CD4-positive, alpha-beta T cell (primary cell): Measurements from ENCODE around the gene AREG. TPM values are rescaled to one million over a fixed set of nuclear protein-coding genes. Genes with fewer than 3 reads are reported as not detected.

ENCODE experiments used
- ATAC-seq: fragments of 200-7000 bp; cut with Tn5 transposase; one replicate; pipeline ENCODE4 v1.10.0; 2022; ENCODE audit warnings: mild to moderate bottlenecking; ENCODE audit not compliant: poor library complexity
- CTCF ChIA-PET: fragments of 350-600 bp; sonication (Branson Sonifier 250); formaldehyde crosslinking; loops from one replicate; lab custom pipeline; 2021; ENCODE audit warnings: antibody characterized with exemption, inconsistent platforms; lab: Charles Lee
- POLR2A ChIA-PET: fragments of 350-600 bp; sonication (Branson Sonifier 250); formaldehyde crosslinking; loops from one replicate; lab custom pipeline; 2021; ENCODE audit warnings: antibody characterized with exemption, inconsistent platforms; lab: Charles Lee
- DNase-seq, 14 experiments: peaks; one replicate each; pipeline ENCODE4 v3.0.0-alpha.2; 2013 to 2020; ENCODE audit warnings: mixed read lengths in 2 of 14
- H3K27ac ChIP-seq, 2 donors: one replicate each; pipeline versions ENCODE4 v1.5.1 to v1.7.0; 2013; ENCODE audit warnings: low read length in 2 of 2, low read depth in 1 of 2, mild to moderate bottlenecking in 1 of 2
- H3K27me3 ChIP-seq, 2 experiments: 1 replicate in 1 of 2; 2 replicates in 1 of 2; pipeline versions ENCODE4 v1.6.1 to v1.7.0; 2013; ENCODE audit warnings: low read length in 2 of 2, control low read depth in 1 of 2, mild to moderate bottlenecking in 1 of 2, moderate library complexity in 1 of 2; ENCODE audit not compliant: insufficient read depth in 2 of 2, control insufficient read depth in 1 of 2
- H3K36me3 ChIP-seq: one replicate; pipeline ENCODE4 v1.6.1; 2013; ENCODE audit warnings: low read length, control low read depth; ENCODE audit not compliant: insufficient read depth
- H3K4me1 ChIP-seq: one replicate; pipeline ENCODE4 v1.6.1; 2013; ENCODE audit warnings: low read length, control low read depth; ENCODE audit not compliant: insufficient read depth
- H3K4me3 ChIP-seq: one replicate; pipeline ENCODE4 v1.5.1; 2013; ENCODE audit warnings: mild to moderate bottlenecking, low read length, moderate library complexity
- H3K9me3 ChIP-seq, 2 experiments: 1 replicate in 1 of 2; 2 replicates in 1 of 2; pipeline versions ENCODE4 v1.6.1 to v1.7.0; 2013; ENCODE audit warnings: low read length in 2 of 2, mild to moderate bottlenecking in 2 of 2, control low read depth in 1 of 2, moderate library complexity in 1 of 2; ENCODE audit not compliant: control insufficient read depth in 1 of 2, insufficient read depth in 1 of 2
- H3K27ac Mint-ChIP-seq: one replicate; pipeline ENCODE4 v1.8.0; 2020; ENCODE audit warnings: mixed read lengths
- H3K27me3 Mint-ChIP-seq: one replicate; pipeline ENCODE4 v1.8.0; 2021; ENCODE audit warnings: mixed read lengths
- H3K36me3 Mint-ChIP-seq: one replicate; pipeline ENCODE4 v1.8.0; 2021; ENCODE audit warnings: low read depth, mixed read lengths
- H3K4me1 Mint-ChIP-seq: one replicate; pipeline ENCODE4 v1.8.0; 2021; ENCODE audit warnings: low read depth, mixed read lengths
- H3K4me3 Mint-ChIP-seq: one replicate; pipeline ENCODE4 v1.8.0; 2020; ENCODE audit warnings: mild to moderate bottlenecking, mixed read lengths
- H3K9me3 Mint-ChIP-seq: one replicate; pipeline ENCODE4 v1.8.0; 2020; ENCODE audit warnings: mixed read lengths
- intact Hi-C, 2 experiments: fragments of 100-400 bp; cut with DNase I in 1 of 2; cut with micrococcal nuclease in 1 of 2; formaldehyde crosslinking; loops; one replicate each; pipeline versions ENCODE4 v1.15.1 to v1.9.0; 2023 to 2025; cut with DNase I, micrococcal nuclease
- total RNA-seq, 174 experiments: library from RNA in 2 of 174; stranded (reverse) in 2 of 174; gene quantifications; one replicate each; pipeline ENCODE4 v1.2.3 and lab custom pipeline; 2021 to 2026
- TF ChIP-seq, protein P1 (sequence below): fragments of 200-600 bp; IDR thresholded peaks from one replicate; pipeline ENCODE4 v1.8.0; 2022; ENCODE audit warnings: antibody characterized with exemption, mild to moderate bottlenecking

The AREG gene
- total RNA-seq, 2 experiments from 2014 or later: 57.9 to 63.8 TPM

DNA sequence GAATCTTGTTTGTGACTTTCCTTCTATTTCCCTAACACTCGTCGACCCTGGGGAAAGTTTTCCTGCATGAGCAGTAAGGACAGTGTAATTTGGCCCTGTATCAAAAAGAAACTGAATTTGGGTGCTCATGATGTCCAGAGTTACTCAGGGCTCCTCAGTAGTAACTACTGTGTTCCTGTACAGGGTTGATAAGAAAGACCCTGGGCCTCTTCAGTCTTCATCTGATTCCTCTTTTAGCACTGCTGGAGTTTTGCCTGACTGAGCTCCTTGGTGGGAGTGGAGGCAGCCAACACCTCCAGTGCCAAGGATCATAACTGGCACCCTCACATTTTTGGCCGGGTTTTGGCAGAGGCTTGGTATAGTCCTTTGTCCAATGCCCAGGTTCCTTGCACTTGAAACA is 7.1 kb upstream of the AREG start:
- Mint-ChIP-seq H3K27me3 (no peaks in the 10 kb centered on the region), H3K4me1 (no peaks in the 10 kb centered on the region), H3K36me3 (no peaks in the 10 kb centered on the region), H3K4me3 (no peak overlapping the region), H3K9me3 (no peaks in the 10 kb centered on the region), H3K27ac (no peak overlapping the region)
- no peaks in the 10 kb centered on the region for H3K27me3 ChIP-seq
- CTCF ChIA-PET: no interaction called here
- no peaks in the 10 kb centered on the region for H3K4me1 ChIP-seq
- intact Hi-C loops: no loop called here
- POLR2A ChIA-PET: no interaction called here
- H3K9me3 ChIP-seq: no peaks in the 10 kb centered on the region
- TF ChIP-seq, protein P1, sequence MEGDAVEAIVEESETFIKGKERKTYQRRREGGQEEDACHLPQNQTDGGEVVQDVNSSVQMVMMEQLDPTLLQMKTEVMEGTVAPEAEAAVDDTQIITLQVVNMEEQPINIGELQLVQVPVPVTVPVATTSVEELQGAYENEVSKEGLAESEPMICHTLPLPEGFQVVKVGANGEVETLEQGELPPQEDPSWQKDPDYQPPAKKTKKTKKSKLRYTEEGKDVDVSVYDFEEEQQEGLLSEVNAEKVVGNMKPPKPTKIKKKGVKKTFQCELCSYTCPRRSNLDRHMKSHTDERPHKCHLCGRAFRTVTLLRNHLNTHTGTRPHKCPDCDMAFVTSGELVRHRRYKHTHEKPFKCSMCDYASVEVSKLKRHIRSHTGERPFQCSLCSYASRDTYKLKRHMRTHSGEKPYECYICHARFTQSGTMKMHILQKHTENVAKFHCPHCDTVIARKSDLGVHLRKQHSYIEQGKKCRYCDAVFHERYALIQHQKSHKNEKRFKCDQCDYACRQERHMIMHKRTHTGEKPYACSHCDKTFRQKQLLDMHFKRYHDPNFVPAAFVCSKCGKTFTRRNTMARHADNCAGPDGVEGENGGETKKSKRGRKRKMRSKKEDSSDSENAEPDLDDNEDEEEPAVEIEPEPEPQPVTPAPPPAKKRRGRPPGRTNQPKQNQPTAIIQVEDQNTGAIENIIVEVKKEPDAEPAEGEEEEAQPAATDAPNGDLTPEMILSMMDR: no peak
- ATAC-seq: no peak
- no peak overlapping the region for H3K4me3 ChIP-seq
- H3K27ac ChIP-seq: no peak overlapping the region
- no peak for DNase-seq
- H3K36me3 ChIP-seq: no peaks in the 10 kb centered on the region

DNA sequence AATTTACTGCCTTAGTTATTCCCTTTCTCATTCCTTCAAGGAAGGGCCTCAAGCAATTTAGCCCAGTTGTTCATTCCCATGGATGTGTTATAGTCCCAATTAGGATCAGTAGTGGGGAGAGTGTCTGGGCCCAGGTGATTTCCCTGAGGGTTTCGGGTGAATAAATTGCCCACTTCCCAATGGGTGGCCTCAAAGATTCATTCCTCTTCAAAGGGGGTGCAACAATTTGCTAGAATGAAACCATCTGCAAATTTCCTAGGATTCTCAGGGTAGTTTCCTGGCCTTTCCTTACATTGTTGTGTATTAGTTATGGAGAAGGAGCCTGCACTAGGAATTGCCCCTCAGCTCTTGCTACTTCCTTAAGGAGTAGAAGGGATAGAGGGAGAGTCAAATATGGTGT is 6.3 kb upstream of the AREG start:
- Mint-ChIP-seq H3K36me3 (no peaks in the 10 kb centered on the region), H3K4me3 (no peak overlapping the region), H3K4me1 (no peaks in the 10 kb centered on the region), H3K9me3 (no peaks in the 10 kb centered on the region), H3K27ac (no peak overlapping the region), H3K27me3 (no peaks in the 10 kb centered on the region)
- Histone ChIP-seq H3K4me3 (no peak overlapping the region), H3K27ac (no peak overlapping the region), H3K4me1 (no peaks in the 10 kb centered on the region), H3K36me3 (no peaks in the 10 kb centered on the region), H3K27me3 (no peaks in the 10 kb centered on the region), H3K9me3 (no peaks in the 10 kb centered on the region)
- DNase-seq (no peak), ATAC-seq (no peak)
- TF ChIP-seq, protein P1: no peak
- POLR2A ChIA-PET: no interaction called here
- CTCF ChIA-PET: no interaction called here
- intact Hi-C loops: no loop called here

DNA sequence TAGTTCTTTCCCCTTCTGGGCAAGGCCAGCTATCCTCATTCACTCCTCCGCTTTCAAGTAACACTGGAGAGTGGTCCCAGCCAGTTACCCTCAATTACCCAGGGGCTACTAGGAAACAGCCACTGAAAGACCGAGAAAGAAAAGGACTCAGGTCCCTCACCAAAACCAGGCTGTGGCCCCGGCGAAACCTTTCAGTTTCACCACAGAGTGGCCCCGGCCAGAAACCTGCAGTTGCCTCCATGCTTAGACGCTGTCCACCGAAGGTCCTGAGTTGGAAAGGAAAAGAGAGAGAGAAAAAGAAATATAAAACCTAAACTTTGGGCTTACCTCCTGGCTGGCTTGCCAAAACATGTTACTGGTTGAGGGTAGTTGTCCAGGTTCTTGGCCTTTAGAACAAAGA is 5.0 kb upstream of the AREG start:
- ATAC-seq (no peak), DNase-seq (no peak)
- ChIA-PET POLR2A (no interaction called here), CTCF (no interaction called here)
- Histone ChIP-seq H3K36me3 (no peaks in the 10 kb centered on the region), H3K27ac (no peak overlapping the region), H3K4me3 (no peak overlapping the region), H3K4me1 (no peaks in the 10 kb centered on the region), H3K27me3 (no peaks in the 10 kb centered on the region), H3K9me3 (no peaks in the 10 kb centered on the region)
- Mint-ChIP-seq H3K27ac (no peak overlapping the region), H3K4me1 (peaks cover 10% of the 10 kb centered on the region), H3K36me3 (no peaks in the 10 kb centered on the region), H3K27me3 (no peaks in the 10 kb centered on the region), H3K9me3 (no peaks in the 10 kb centered on the region), H3K4me3 (no peak overlapping the region)
- TF ChIP-seq, protein P1: no peak
- intact Hi-C loops: loop anchor here (5.0 to 10.0 kb wide), 2 partner anchors 38 to 195 kb away; no protein-coding TSS in a partner anchor
